ENCODE measurements around the gene CDH4. TPM values are rescaled to one million over a fixed set of nuclear protein-coding genes. Genes with fewer than 3 reads are reported as not detected.

The CDH4 gene
- total and polyA plus RNA-seq, 2 of the 8 experiments (the other 6 are each of a cell fraction or from before 2014, with no cell fraction given) = 4.3 to 7.9 TPM

- Histone ChIP-seq H2AK5ac (ENCODE audit: low read depth, low read length) (no peak overlapping the region), H2BK20ac (ENCODE audit: low read length) (peak overlapping the region; percentile 82; the same call in 1 of the 2 replicates), H3K4me1 (replicated peaks in 1 of 4; ENCODE audit: control insufficient read depth in 3 of 4, insufficient read depth in 4 of 4, low read length in 3 of 4) (peaks cover 0 to 18% (median 10%) of the 10 kb centered on the region in 4 experiments; a peak in 6 of 7 replicates), H4K20me1 (replicated peaks in 1 of 2; ENCODE audit: control insufficient read depth in 1 of 2, insufficient read depth in 2 of 2, low read length in 2 of 2) (no peaks in the 10 kb centered on the region), H3K36me3 (ENCODE audit: control insufficient read depth in 2 of 4, insufficient read depth in 4 of 4, low read length in 3 of 4) (no peaks in the 10 kb centered on the region), H3K23me2 (ENCODE audit: low read depth, low read length) (no peaks in the 10 kb centered on the region; the same call in 1 of the 2 replicates), H3K79me1 (ENCODE audit: low read depth, low read length) (no peaks in the 10 kb centered on the region), H2BK120ac (replicated peaks; ENCODE audit: low read depth, low read length) (peak overlapping the region; percentile 60), H3K18ac (ENCODE audit: extremely low read depth, low read length) (peak overlapping the region; percentile 51; the same call in 1 of the 2 replicates), H3K27me3 (replicated peaks in 1 of 4; ENCODE audit: control insufficient read depth in 3 of 4, extremely low read depth in 1 of 4, insufficient read depth in 3 of 4, low read length in 3 of 4) (peaks cover 0 to under 1% (median 0%) of the 10 kb centered on the region in 4 experiments; a peak in 1 of 7 replicates), H4K91ac (replicated peaks; ENCODE audit: insufficient read length, low read length) (peak overlapping the region; percentile 31), H2AFZ (ENCODE audit: low read length) (no peak overlapping the region), H2BK15ac (ENCODE audit: low read length) (peak overlapping the region; percentile 54; the same call in 1 of the 2 replicates), H3K27ac (ENCODE audit: low read depth, low read length) (no peak overlapping the region), H3K4ac (replicated peaks; ENCODE audit: insufficient read length, low read depth, low read length) (no peak overlapping the region), H2BK12ac (ENCODE audit: low read depth, low read length) (0 out of 2 replicates have a peak overlapping the region, but pooled peaks have one; percentile 84), H3K14ac (ENCODE audit: insufficient read length) (no peak overlapping the region), H3K9ac (replicated peaks in 1 of 4; ENCODE audit: extremely low read depth in 1 of 4, low read depth in 3 of 4, low read length in 3 of 4) (no peak overlapping the region), H4K5ac (ENCODE audit: insufficient read length, low read depth, low read length) (no peak overlapping the region), H3K4me2 (ENCODE audit: insufficient read depth in 1 of 2, low read depth in 2 of 2, low read length in 2 of 2) (peak overlapping the region; percentile 44 to 58; a peak in 3 of 4 replicates), H4K8ac (ENCODE audit: extremely low read depth, insufficient read depth, low read length) (no peak overlapping the region), H3K9me3 (ENCODE audit: insufficient read depth in 2 of 2, low read depth in 1 of 2, low read length in 1 of 2) (no peaks in the 10 kb centered on the region), H3K79me2 (ENCODE audit: control insufficient read depth in 1 of 2, insufficient read depth in 2 of 2, low read length in 2 of 2) (no peaks in the 10 kb centered on the region), H3K23ac (ENCODE audit: insufficient read length) (no peak overlapping the region), H3K56ac (replicated peaks; ENCODE audit: insufficient read length, low read depth, low read length) (no peak overlapping the region), H2BK5ac (ENCODE audit: low read depth, low read length) (peak overlapping the region; percentile 60; the same call in 1 of the 2 replicates), H3K4me3 (ENCODE audit: extremely low read depth in 1 of 4, insufficient read depth in 2 of 4, low read depth in 3 of 4, low read length in 4 of 4) (peak overlapping the region in 1 of 4 experiments; percentile 13; a peak in 1 of 8 replicates)
- CTCF ChIA-PET (ENCODE audit: partially characterized antibody) = interaction anchor here (0.9 to 1.6 kb wide), 2 partner anchors 8 to 13 kb away, joined by 3 read pairs; no protein-coding TSS in a partner anchor
- POLR2A ChIA-PET (ENCODE audit: partially characterized antibody) = no interaction called here
- FAIRE-seq (no peak), DNase-seq (ENCODE audit: low read depth in 1 of 2, low spot score in 2 of 2) (peak in 1 of 2 experiments; percentile 23)
- WGBS, 2 experiments (ENCODE audit: extremely low coverage in 1 of 2, insufficient coverage in 1 of 2, insufficient read length in 1 of 2, insufficient replicate concordance in 2 of 2, low coverage in 1 of 2, low lambda C conversion rate in 2 of 2, missing lambda C conversion rate in 1 of 2) = 53% methylated on average over 4 of the region's 4 CpGs; no CpG with 5 or more reads in 1 of the 2 experiments
- no peak for TF ChIP-seq EGR1 (IDR thresholded peaks at IDR 0.05; ENCODE audit: borderline replicate concordance, low read depth, low read length)
- no peak for TF ChIP-seq HDAC6 (IDR thresholded peaks at IDR 0.05; ENCODE audit: low read depth, low read length)
- TF ChIP-seq SRF (IDR thresholded peaks at IDR 0.05; ENCODE audit: low read depth, low read length) = no peak
- TF ChIP-seq PHF8 (conservative IDR thresholded peaks at IDR 0.05; ENCODE audit: low read depth, low read length) = no peak
- TF ChIP-seq EZH2 (IDR thresholded peaks at IDR 0.05; ENCODE audit: low read depth, low read length, severe bottlenecking) = no peak
- TF ChIP-seq CBX8 (IDR thresholded peaks at IDR 0.05; ENCODE audit: borderline replicate concordance, low read depth, low read length) = no peak
- TF ChIP-seq CREB1 (IDR thresholded peaks at IDR 0.05) = no peak
- no peak for TF ChIP-seq BCL11A (IDR thresholded peaks at IDR 0.05; ENCODE audit: low read depth in 2 of 2, low read length in 2 of 2)
- no peak for TF ChIP-seq KDM4A (IDR thresholded peaks at IDR 0.05; ENCODE audit: low read depth, low read length, severe bottlenecking)
- no peak for TF ChIP-seq CTCF (IDR thresholded peaks at IDR 0.05; ENCODE audit: control extremely low read depth in 1 of 3, insufficient read depth in 1 of 3, low read depth in 1 of 3, low read length in 3 of 3)
- no peak for TF ChIP-seq TEAD4 (IDR thresholded peaks at IDR 0.05; ENCODE audit: low read depth, low read length)
Measured at GRCh38 chr20:61567204-61567603, 315.1 kb downstream of the CDH4 start.

All from H1 (cell line).